SK-N-SH (cell line): Measurements from ENCODE around the gene RHOXF1.
"Not testable (repeated sequence)": the region's sequence is repeated elsewhere in the genome, so short reads cannot be mapped to it uniquely, and the experiment has no call there.

Source experiments
- CHD2 ChIP-seq: fragments of 150-350 bp; IDR thresholded peaks from 2 replicates; pipeline ENCODE4 v1.6.1; 2018; ENCODE audit warnings: low read length; ENCODE audit not compliant: partially characterized antibody
- EP300 ChIP-seq, 2 experiments: IDR thresholded peaks; 2 replicates each; pipeline versions ENCODE4 v1.4.0 to v1.6.1; 2012; ENCODE audit warnings: borderline replicate concordance in 1 of 2, low read depth in 1 of 2, low read length in 1 of 2
- FOXJ3 ChIP-seq: sonication (generic); formaldehyde crosslinking; IDR thresholded peaks from 2 replicates; pipeline ENCODE4 v1.5.1; 2020; ENCODE audit warnings: mild to moderate bottlenecking, missing genetic modification reagents
- MAX ChIP-seq: IDR thresholded peaks from 2 replicates; pipeline ENCODE4 v1.4.0; 2012; ENCODE audit warnings: low read depth
- POLR2AphosphoS5 ChIP-seq: IDR thresholded peaks from 2 replicates; pipeline ENCODE4 v1.6.1; 2012; ENCODE audit warnings: low read depth, low read length
- RAD21 ChIP-seq: IDR thresholded peaks from 2 replicates; pipeline ENCODE4 v1.6.1; 2012; ENCODE audit warnings: mild to moderate bottlenecking, low read length
- RCOR1 ChIP-seq: fragments of 150-350 bp; IDR thresholded peaks from 2 replicates; pipeline ENCODE4 v1.6.1; 2017; ENCODE audit warnings: antibody characterized with exemption, low read length
- SMC3 ChIP-seq: IDR thresholded peaks from 2 replicates; pipeline ENCODE4 v1.6.1; 2012; ENCODE audit warnings: low read depth, low read length, improper control_type of control experiment
- TAF1 ChIP-seq: IDR thresholded peaks from 2 replicates; pipeline ENCODE4 v1.6.1; 2012; ENCODE audit warnings: low read depth, mild to moderate bottlenecking, low read length, moderate library complexity, borderline replicate concordance
- YY1 ChIP-seq: IDR thresholded peaks from 2 replicates; pipeline ENCODE4 v1.4.0; 2012; ENCODE audit warnings: low read depth, mild to moderate bottlenecking
- TF ChIP-seq, protein P1 (sequence below): fragments of 200-600 bp; sonication (generic); IDR thresholded peaks from 2 replicates; pipeline ENCODE4 v1.6.1; 2017; ENCODE audit warnings: antibody characterized with exemption, mild to moderate bottlenecking, moderate library complexity
- TF ChIP-seq, protein P2 (sequence below): IDR thresholded peaks from 2 replicates; pipeline ENCODE4 v1.4.0; 2012; ENCODE audit warnings: low read depth, borderline replicate concordance

GRCh38 chrX:120066169-120066568 lies 49.5 kb downstream of the RHOXF1 start:
- TF ChIP-seq, protein P1, sequence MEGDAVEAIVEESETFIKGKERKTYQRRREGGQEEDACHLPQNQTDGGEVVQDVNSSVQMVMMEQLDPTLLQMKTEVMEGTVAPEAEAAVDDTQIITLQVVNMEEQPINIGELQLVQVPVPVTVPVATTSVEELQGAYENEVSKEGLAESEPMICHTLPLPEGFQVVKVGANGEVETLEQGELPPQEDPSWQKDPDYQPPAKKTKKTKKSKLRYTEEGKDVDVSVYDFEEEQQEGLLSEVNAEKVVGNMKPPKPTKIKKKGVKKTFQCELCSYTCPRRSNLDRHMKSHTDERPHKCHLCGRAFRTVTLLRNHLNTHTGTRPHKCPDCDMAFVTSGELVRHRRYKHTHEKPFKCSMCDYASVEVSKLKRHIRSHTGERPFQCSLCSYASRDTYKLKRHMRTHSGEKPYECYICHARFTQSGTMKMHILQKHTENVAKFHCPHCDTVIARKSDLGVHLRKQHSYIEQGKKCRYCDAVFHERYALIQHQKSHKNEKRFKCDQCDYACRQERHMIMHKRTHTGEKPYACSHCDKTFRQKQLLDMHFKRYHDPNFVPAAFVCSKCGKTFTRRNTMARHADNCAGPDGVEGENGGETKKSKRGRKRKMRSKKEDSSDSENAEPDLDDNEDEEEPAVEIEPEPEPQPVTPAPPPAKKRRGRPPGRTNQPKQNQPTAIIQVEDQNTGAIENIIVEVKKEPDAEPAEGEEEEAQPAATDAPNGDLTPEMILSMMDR = not testable (repeated sequence)
- not testable (repeated sequence) for TF ChIP-seq EP300 (IDR thresholded peaks at IDR 0.05; ENCODE audit: borderline replicate concordance in 1 of 2, low read depth in 1 of 2, low read length in 1 of 2); TAF1; FOXJ3 (CRISPR knock-in tag); CHD2; YY1; MAX; RCOR1; RAD21; SMC3; POLR2AphosphoS5
- TF ChIP-seq, protein P2, sequence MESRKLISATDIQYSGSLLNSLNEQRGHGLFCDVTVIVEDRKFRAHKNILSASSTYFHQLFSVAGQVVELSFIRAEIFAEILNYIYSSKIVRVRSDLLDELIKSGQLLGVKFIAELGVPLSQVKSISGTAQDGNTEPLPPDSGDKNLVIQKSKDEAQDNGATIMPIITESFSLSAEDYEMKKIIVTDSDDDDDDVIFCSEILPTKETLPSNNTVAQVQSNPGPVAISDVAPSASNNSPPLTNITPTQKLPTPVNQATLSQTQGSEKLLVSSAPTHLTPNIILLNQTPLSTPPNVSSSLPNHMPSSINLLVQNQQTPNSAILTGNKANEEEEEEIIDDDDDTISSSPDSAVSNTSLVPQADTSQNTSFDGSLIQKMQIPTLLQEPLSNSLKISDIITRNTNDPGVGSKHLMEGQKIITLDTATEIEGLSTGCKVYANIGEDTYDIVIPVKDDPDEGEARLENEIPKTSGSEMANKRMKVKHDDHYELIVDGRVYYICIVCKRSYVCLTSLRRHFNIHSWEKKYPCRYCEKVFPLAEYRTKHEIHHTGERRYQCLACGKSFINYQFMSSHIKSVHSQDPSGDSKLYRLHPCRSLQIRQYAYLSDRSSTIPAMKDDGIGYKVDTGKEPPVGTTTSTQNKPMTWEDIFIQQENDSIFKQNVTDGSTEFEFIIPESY = not testable (repeated sequence)
